ENCODE data around the gene ZBP1.
"Not testable (repeated sequence)": the region's sequence is repeated elsewhere in the genome, so short reads cannot be mapped to it uniquely, and the experiment has no call there.

ZBP1 gene

GRCh38 chr20:57638173-57638894, 18.1 kb upstream of the ZBP1 start:
- H3K9ac ChIP-seq (ENCODE audit: low read length): no peak overlapping the region
- no peak overlapping the region for H3K27ac ChIP-seq (ENCODE audit: low read depth, low read length)
- H3K23ac ChIP-seq (ENCODE audit: low read length): no peak overlapping the region
- no peak overlapping the region for H4K8ac ChIP-seq (ENCODE audit: low read depth, low read length)
- no peak overlapping the region for H4K5ac ChIP-seq (ENCODE audit: low read length)
- H3K79me1 ChIP-seq (ENCODE audit: low read length): no peaks in the 10 kb centered on the region
- H3K36me3 ChIP-seq (ENCODE audit: control insufficient read depth, insufficient read depth, low read length): no peaks in the 10 kb centered on the region
- H3K4me2 ChIP-seq (ENCODE audit: low read length): no peak overlapping the region
- H2AK5ac ChIP-seq (ENCODE audit: low read length): no peak overlapping the region
- H3K4me3 ChIP-seq (ENCODE audit: low read length): no peak overlapping the region
- H2BK15ac ChIP-seq (replicated peaks; ENCODE audit: low read depth): no peak overlapping the region
- no peaks in the 10 kb centered on the region for H3K4me1 ChIP-seq (ENCODE audit: control insufficient read depth, low read depth, low read length)
- no CpG with 5 or more reads among the region's 7 CpGs for WGBS (ENCODE audit: extremely low coverage, insufficient coverage, low lambda C conversion rate)
- no peak overlapping the region for H2BK120ac ChIP-seq (ENCODE audit: low read depth, low read length)
- DNase-seq: no peak
- no peak overlapping the region for H3K18ac ChIP-seq (ENCODE audit: low read length)
- H2BK5ac ChIP-seq (ENCODE audit: low read length): no peak overlapping the region
- H3K27me3 ChIP-seq (ENCODE audit: insufficient read depth, low read length, poor library complexity): no peaks in the 10 kb centered on the region
- H3K56ac ChIP-seq (ENCODE audit: low read length): no peak overlapping the region
- H3K4ac ChIP-seq (ENCODE audit: low read depth, low read length): no peak overlapping the region
- no peaks in the 10 kb centered on the region for H3K79me2 ChIP-seq (ENCODE audit: control insufficient read depth, insufficient read depth, low read length)

DNA sequence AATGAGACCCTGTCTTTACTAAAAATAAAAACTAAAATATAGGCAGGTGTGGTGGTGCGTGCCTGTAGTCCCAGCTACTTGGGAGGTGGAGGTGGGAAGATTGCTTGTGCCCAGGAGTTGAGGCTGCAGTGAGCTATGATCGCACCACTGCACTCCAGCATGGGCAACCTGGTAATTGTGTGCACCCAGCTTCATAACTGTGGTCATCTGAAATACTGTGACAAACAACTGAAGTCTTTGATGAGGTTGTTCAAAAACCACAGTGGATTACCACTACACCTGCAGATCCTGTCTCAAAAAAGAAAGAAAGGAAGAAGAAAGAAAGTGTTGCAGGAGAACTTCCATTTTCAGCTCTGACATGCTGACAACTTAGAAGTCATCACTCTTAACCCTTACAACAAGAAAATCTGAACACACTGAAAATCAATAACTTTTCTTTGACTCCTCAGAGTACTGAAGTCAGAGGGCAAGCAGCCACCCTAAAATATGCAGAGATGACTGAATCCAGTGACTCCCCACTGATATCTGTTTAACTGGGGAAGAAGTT, 13.8 kb upstream of the ZBP1 start:
- no peaks in the 10 kb centered on the region for H3K79me1 ChIP-seq (ENCODE audit: low read length)
- no peak overlapping the region for H4K8ac ChIP-seq (ENCODE audit: low read depth, low read length)
- no peaks in the 10 kb centered on the region for H3K79me2 ChIP-seq (ENCODE audit: control insufficient read depth, insufficient read depth, low read length)
- H2BK15ac ChIP-seq (replicated peaks; ENCODE audit: low read depth): no peak overlapping the region
- H2BK120ac ChIP-seq (ENCODE audit: low read depth, low read length): no peak overlapping the region
- no peaks in the 10 kb centered on the region for H3K36me3 ChIP-seq (ENCODE audit: control insufficient read depth, insufficient read depth, low read length)
- no peak overlapping the region for H3K27ac ChIP-seq (ENCODE audit: low read depth, low read length)
- H4K5ac ChIP-seq (ENCODE audit: low read length): no peak overlapping the region
- no peak overlapping the region for H3K18ac ChIP-seq (ENCODE audit: low read length)
- H2AK5ac ChIP-seq (ENCODE audit: low read length): no peak overlapping the region
- H3K4me2 ChIP-seq (ENCODE audit: low read length): no peak overlapping the region
- no peak for DNase-seq
- no CpG with 5 or more reads among the region's 2 CpGs for WGBS (ENCODE audit: extremely low coverage, insufficient coverage, low lambda C conversion rate)
- H3K23ac ChIP-seq (ENCODE audit: low read length): no peak overlapping the region
- H3K4ac ChIP-seq (ENCODE audit: low read depth, low read length): no peak overlapping the region
- no peak overlapping the region for H3K4me3 ChIP-seq (ENCODE audit: low read length)
- no peaks in the 10 kb centered on the region for H3K4me1 ChIP-seq (ENCODE audit: control insufficient read depth, low read depth, low read length)
- H2BK5ac ChIP-seq (ENCODE audit: low read length): no peak overlapping the region
- no peak overlapping the region for H3K9ac ChIP-seq (ENCODE audit: low read length)
- no peak overlapping the region for H3K56ac ChIP-seq (ENCODE audit: low read length)
- no peaks in the 10 kb centered on the region for H3K27me3 ChIP-seq (ENCODE audit: insufficient read depth, low read length, poor library complexity)

GRCh38 chr20:57632286-57632685, 12.1 kb upstream of the ZBP1 start:
- H2BK120ac ChIP-seq (ENCODE audit: low read depth, low read length): no peak overlapping the region
- no peak overlapping the region for H2BK5ac ChIP-seq (ENCODE audit: low read length)
- H3K36me3 ChIP-seq (ENCODE audit: control insufficient read depth, insufficient read depth, low read length): no peaks in the 10 kb centered on the region
- no peaks in the 10 kb centered on the region for H3K79me2 ChIP-seq (ENCODE audit: control insufficient read depth, insufficient read depth, low read length)
- no peaks in the 10 kb centered on the region for H3K79me1 ChIP-seq (ENCODE audit: low read length)
- no peak overlapping the region for H3K4ac ChIP-seq (ENCODE audit: low read depth, low read length)
- H2AK5ac ChIP-seq (ENCODE audit: low read length): no peak overlapping the region
- no peak overlapping the region for H3K9ac ChIP-seq (ENCODE audit: low read length)
- no CpG with 5 or more reads among the region's 2 CpGs for WGBS (ENCODE audit: extremely low coverage, insufficient coverage, low lambda C conversion rate)
- H3K4me2 ChIP-seq (ENCODE audit: low read length): no peak overlapping the region
- H2BK15ac ChIP-seq (replicated peaks; ENCODE audit: low read depth): no peak overlapping the region
- H3K18ac ChIP-seq (ENCODE audit: low read length): no peak overlapping the region
- no peak for DNase-seq
- H3K27ac ChIP-seq (ENCODE audit: low read depth, low read length): no peak overlapping the region
- no peaks in the 10 kb centered on the region for H3K4me1 ChIP-seq (ENCODE audit: control insufficient read depth, low read depth, low read length)
- no peak overlapping the region for H3K56ac ChIP-seq (ENCODE audit: low read length)
- no peak overlapping the region for H4K5ac ChIP-seq (ENCODE audit: low read length)
- H3K4me3 ChIP-seq (ENCODE audit: low read length): no peak overlapping the region
- H3K27me3 ChIP-seq (ENCODE audit: insufficient read depth, low read length, poor library complexity): no peaks in the 10 kb centered on the region
- no peak overlapping the region for H3K23ac ChIP-seq (ENCODE audit: low read length)
- H4K8ac ChIP-seq (ENCODE audit: low read depth, low read length): no peak overlapping the region

GRCh38 chr20:57630061-57630460, 9.8 kb upstream of the ZBP1 start:
- H3K27ac ChIP-seq (ENCODE audit: low read depth, low read length): no peak overlapping the region
- no peak overlapping the region for H3K9ac ChIP-seq (ENCODE audit: low read length)
- H3K4me3 ChIP-seq (ENCODE audit: low read length): no peak overlapping the region
- H2BK120ac ChIP-seq (ENCODE audit: low read depth, low read length): no peak overlapping the region
- H3K27me3 ChIP-seq (ENCODE audit: insufficient read depth, low read length, poor library complexity): no peaks in the 10 kb centered on the region
- H3K79me2 ChIP-seq (ENCODE audit: control insufficient read depth, insufficient read depth, low read length): no peaks in the 10 kb centered on the region
- H3K56ac ChIP-seq (ENCODE audit: low read length): no peak overlapping the region
- H3K36me3 ChIP-seq (ENCODE audit: control insufficient read depth, insufficient read depth, low read length): no peaks in the 10 kb centered on the region
- H3K4me1 ChIP-seq (ENCODE audit: control insufficient read depth, low read depth, low read length): no peaks in the 10 kb centered on the region
- H2BK15ac ChIP-seq (replicated peaks; ENCODE audit: low read depth): no peak overlapping the region
- no peak overlapping the region for H4K5ac ChIP-seq (ENCODE audit: low read length)
- no peak for DNase-seq
- H3K79me1 ChIP-seq (ENCODE audit: low read length): no peaks in the 10 kb centered on the region
- no peak overlapping the region for H2BK5ac ChIP-seq (ENCODE audit: low read length)
- H3K23ac ChIP-seq (ENCODE audit: low read length): no peak overlapping the region
- no peak overlapping the region for H3K4ac ChIP-seq (ENCODE audit: low read depth, low read length)
- H3K4me2 ChIP-seq (ENCODE audit: low read length): no peak overlapping the region
- WGBS (ENCODE audit: extremely low coverage, insufficient coverage, low lambda C conversion rate): no CpG with 5 or more reads among the region's 4 CpGs
- H3K18ac ChIP-seq (ENCODE audit: low read length): no peak overlapping the region
- H2AK5ac ChIP-seq (ENCODE audit: low read length): no peak overlapping the region
- no peak overlapping the region for H4K8ac ChIP-seq (ENCODE audit: low read depth, low read length)

GRCh38 chr20:57629491-57629901, 9.3 kb upstream of the ZBP1 start:
- not testable (repeated sequence) for H4K8ac ChIP-seq (ENCODE audit: low read depth, low read length); H4K5ac ChIP-seq (ENCODE audit: low read length); H3K23ac ChIP-seq (ENCODE audit: low read length); H3K18ac ChIP-seq (ENCODE audit: low read length); H3K79me2 ChIP-seq (ENCODE audit: control insufficient read depth, insufficient read depth, low read length); H3K36me3 ChIP-seq (ENCODE audit: control insufficient read depth, insufficient read depth, low read length); H3K27me3 ChIP-seq (ENCODE audit: insufficient read depth, low read length, poor library complexity); DNase-seq; H3K27ac ChIP-seq (ENCODE audit: low read depth, low read length); H3K4me3 ChIP-seq (ENCODE audit: low read length); H2BK5ac ChIP-seq (ENCODE audit: low read length); H3K4me1 ChIP-seq (ENCODE audit: control insufficient read depth, low read depth, low read length); H2AK5ac ChIP-seq (ENCODE audit: low read length); H2BK120ac ChIP-seq (ENCODE audit: low read depth, low read length); H3K79me1 ChIP-seq (ENCODE audit: low read length); H2BK15ac ChIP-seq (replicated peaks; ENCODE audit: low read depth); H3K56ac ChIP-seq (ENCODE audit: low read length); H3K4me2 ChIP-seq (ENCODE audit: low read length); H3K4ac ChIP-seq (ENCODE audit: low read depth, low read length); H3K9ac ChIP-seq (ENCODE audit: low read length)
- no CpG with 5 or more reads among the region's 9 CpGs for WGBS (ENCODE audit: extremely low coverage, insufficient coverage, low lambda C conversion rate)

GRCh38 chr20:57628962-57629308, 8.7 kb upstream of the ZBP1 start:
- H3K18ac ChIP-seq (ENCODE audit: low read length); H3K79me1 ChIP-seq (ENCODE audit: low read length); H3K56ac ChIP-seq (ENCODE audit: low read length); H3K9ac ChIP-seq (ENCODE audit: low read length); H3K4me1 ChIP-seq (ENCODE audit: control insufficient read depth, low read depth, low read length); H3K4ac ChIP-seq (ENCODE audit: low read depth, low read length); H3K4me2 ChIP-seq (ENCODE audit: low read length); H2BK5ac ChIP-seq (ENCODE audit: low read length); H3K4me3 ChIP-seq (ENCODE audit: low read length); H4K5ac ChIP-seq (ENCODE audit: low read length); H3K79me2 ChIP-seq (ENCODE audit: control insufficient read depth, insufficient read depth, low read length); DNase-seq; H3K27ac ChIP-seq (ENCODE audit: low read depth, low read length); H2AK5ac ChIP-seq (ENCODE audit: low read length); H2BK15ac ChIP-seq (replicated peaks; ENCODE audit: low read depth); H3K23ac ChIP-seq (ENCODE audit: low read length); H3K36me3 ChIP-seq (ENCODE audit: control insufficient read depth, insufficient read depth, low read length); H4K8ac ChIP-seq (ENCODE audit: low read depth, low read length); H2BK120ac ChIP-seq (ENCODE audit: low read depth, low read length); H3K27me3 ChIP-seq (ENCODE audit: insufficient read depth, low read length, poor library complexity): not testable (repeated sequence)
- WGBS (ENCODE audit: extremely low coverage, insufficient coverage, low lambda C conversion rate): no CpG with 5 or more reads among the region's 12 CpGs
